Upper lobe of right lung (tissue), 1 donor: ENCODE data around the gene HBP1. TPM values are rescaled to one million over a fixed set of nuclear protein-coding genes. Genes with fewer than 3 reads are reported as not detected.

Experiments used
- ATAC-seq: fragments of 200-7000 bp; cut with Tn5 transposase; one replicate; pipeline ENCODE4 v1.9.1; 2020; ENCODE audit warnings: mild to moderate bottlenecking, moderate library complexity
- DNase-seq: peaks from one replicate; pipeline ENCODE4 v3.0.0-alpha.2; 2020
- H3K27ac ChIP-seq: fragments of 200-600 bp; one replicate; pipeline ENCODE4 v1.8.0; 2022
- H3K27me3 ChIP-seq: fragments of 200-600 bp; one replicate; pipeline ENCODE4 v1.8.0; 2022; ENCODE audit warnings: mild to moderate bottlenecking
- H3K36me3 ChIP-seq: fragments of 200-600 bp; one replicate; pipeline ENCODE4 v1.8.0; 2022
- H3K4me1 ChIP-seq: fragments of 200-600 bp; one replicate; pipeline ENCODE4 v1.8.0; 2022
- H3K4me3 ChIP-seq: fragments of 200-600 bp; one replicate; pipeline ENCODE4 v1.8.0; 2022; ENCODE audit warnings: mild to moderate bottlenecking
- H3K9me3 ChIP-seq: fragments of 200-600 bp; one replicate; pipeline ENCODE4 v1.8.0; 2022
- intact Hi-C: fragments of 100-400 bp; cut with DNase I; formaldehyde crosslinking; loops from one replicate; pipeline ENCODE4 v1.11.0; 2022
- total RNA-seq: library from RNA; stranded (reverse); fragmentation: NEBNext Ultra II Directional; extraction: Animal tissue kit (Norgen Biotek cat#: 25700); gene quantifications from one replicate; pipeline ENCODE4 v1.2.1, GENCODE V29; 2021
- TF ChIP-seq, protein P1 (sequence below): fragments of 200-600 bp; IDR thresholded peaks from one replicate; pipeline ENCODE4 v1.8.0; 2022; ENCODE audit warnings: antibody characterized with exemption
- donor health status: DM: no; HTN: yes; CAD: no; lungs with severe emphysema.

The HBP1 gene
- total RNA-seq, 1 donor from 2014 or later, result 74.0 TPM

DNA sequence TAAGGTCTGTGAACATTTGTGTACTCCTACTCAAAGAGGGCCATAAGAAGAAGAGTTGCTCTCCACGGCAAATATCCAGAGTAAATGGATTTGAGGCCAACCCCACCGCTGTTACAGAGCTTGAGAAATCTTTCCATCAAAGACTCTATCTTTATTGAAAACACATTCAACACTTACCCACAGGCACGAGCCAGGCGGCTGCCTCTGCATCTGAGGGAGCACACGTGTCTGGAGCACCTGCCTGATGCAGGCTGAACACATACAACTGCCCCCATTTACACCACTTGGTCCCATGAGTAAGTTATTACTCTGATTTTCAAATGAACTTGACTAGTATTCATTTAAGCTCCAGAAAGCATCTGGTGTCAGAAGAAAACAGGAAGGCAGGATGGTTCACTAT lies 38.7 kb downstream of the HBP1 start:
- Histone ChIP-seq H3K27ac (no peak overlapping the region), H3K27me3 (no peaks in the 10 kb centered on the region), H3K4me1 (peaks cover 4% of the 10 kb centered on the region), H3K36me3 (peaks cover 54% of the 10 kb centered on the region), H3K9me3 (no peaks in the 10 kb centered on the region), H3K4me3 (no peak overlapping the region)
- TF ChIP-seq, protein P1, sequence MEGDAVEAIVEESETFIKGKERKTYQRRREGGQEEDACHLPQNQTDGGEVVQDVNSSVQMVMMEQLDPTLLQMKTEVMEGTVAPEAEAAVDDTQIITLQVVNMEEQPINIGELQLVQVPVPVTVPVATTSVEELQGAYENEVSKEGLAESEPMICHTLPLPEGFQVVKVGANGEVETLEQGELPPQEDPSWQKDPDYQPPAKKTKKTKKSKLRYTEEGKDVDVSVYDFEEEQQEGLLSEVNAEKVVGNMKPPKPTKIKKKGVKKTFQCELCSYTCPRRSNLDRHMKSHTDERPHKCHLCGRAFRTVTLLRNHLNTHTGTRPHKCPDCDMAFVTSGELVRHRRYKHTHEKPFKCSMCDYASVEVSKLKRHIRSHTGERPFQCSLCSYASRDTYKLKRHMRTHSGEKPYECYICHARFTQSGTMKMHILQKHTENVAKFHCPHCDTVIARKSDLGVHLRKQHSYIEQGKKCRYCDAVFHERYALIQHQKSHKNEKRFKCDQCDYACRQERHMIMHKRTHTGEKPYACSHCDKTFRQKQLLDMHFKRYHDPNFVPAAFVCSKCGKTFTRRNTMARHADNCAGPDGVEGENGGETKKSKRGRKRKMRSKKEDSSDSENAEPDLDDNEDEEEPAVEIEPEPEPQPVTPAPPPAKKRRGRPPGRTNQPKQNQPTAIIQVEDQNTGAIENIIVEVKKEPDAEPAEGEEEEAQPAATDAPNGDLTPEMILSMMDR, result no peak
- ATAC-seq (no peak), DNase-seq (no peak)
- intact Hi-C loops, result no loop called here

DNA sequence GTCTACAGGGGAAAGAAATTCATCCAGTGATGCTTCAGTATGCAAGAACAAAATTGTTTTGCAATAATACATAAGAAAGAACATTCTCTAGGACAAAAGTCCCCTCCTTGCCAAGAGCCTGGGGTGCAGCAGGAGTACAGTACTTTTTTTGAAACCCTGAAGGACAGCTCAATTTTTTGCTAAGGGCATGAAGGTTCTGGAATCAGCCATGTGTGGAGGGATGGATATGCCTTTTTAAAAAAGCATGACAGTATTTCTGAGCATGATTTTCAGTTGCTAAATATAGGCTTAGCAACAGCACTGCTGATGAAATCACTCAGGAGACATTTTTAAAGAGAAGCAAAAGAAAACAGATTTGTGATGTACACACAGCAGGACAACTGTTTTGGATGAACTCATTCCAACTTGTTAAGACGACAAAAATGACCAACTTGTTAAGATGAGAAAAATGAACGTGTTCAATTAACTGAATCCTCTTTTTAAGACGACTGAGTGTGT lies 39.3 kb downstream of the HBP1 start:
- ATAC-seq, result no peak

DNA sequence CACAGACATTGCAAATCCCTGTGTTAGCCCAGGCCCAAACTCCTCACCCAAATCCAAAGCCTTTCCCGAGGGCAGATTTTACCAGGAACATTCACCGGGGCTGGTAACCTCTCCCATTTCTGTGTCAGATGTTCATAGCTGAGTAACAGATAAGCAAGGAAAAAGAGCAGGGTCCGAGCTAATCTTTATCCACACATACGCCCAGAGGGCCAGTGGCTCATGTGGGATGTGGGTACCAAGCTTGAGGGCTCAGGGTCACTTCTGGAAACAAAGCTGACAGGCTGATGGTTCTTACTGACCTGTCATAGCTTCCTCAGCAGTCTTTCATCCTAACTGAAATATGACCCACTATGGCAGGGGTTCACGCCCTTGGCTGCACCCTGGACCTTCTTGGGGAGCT lies 39.8 kb downstream of the HBP1 start:
- no peaks in the 10 kb centered on the region for H3K9me3 ChIP-seq
- peaks cover 43% of the 10 kb centered on the region for H3K36me3 ChIP-seq
- ATAC-seq (no peak), DNase-seq (no peak)
- TF ChIP-seq, protein P1, result no peak
- intact Hi-C loops, result no loop called here
- peak overlapping the region; percentile 37 for H3K27ac ChIP-seq
- peaks cover 4% of the 10 kb centered on the region for H3K4me1 ChIP-seq
- no peak overlapping the region for H3K4me3 ChIP-seq
- no peaks in the 10 kb centered on the region for H3K27me3 ChIP-seq

More for the DNA sequence above, 39.3 kb downstream of the HBP1 start:
- H3K4me1 ChIP-seq, result peaks cover 4% of the 10 kb centered on the region
- H3K9me3 ChIP-seq, result no peaks in the 10 kb centered on the region
- H3K27ac ChIP-seq, result peak overlapping the region; percentile 37
- intact Hi-C loops, result no loop called here
- TF ChIP-seq, protein P1, result no peak
- H3K4me3 ChIP-seq, result no peak overlapping the region
- DNase-seq, result no peak
- peaks cover 48% of the 10 kb centered on the region for H3K36me3 ChIP-seq
- no peaks in the 10 kb centered on the region for H3K27me3 ChIP-seq

DNA sequence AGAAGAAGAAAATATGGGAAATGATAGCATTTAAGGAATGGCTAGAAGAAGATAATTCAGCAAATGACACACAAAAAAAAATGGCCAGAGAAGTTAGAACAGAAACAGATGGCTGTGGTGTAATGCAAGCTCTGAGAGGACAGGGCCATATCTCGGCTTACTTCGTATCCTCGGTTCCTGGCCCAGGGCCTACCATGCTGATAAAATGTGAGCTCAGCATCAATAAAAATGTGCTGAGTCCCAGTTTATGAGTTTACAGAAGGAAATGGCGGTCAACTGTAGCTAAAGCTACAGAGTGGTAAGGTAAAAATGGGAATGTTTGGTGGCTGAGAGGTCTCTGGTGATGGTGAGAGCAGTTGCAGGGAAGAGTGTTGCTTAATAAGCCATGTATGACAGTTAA lies 40.8 kb downstream of the HBP1 start:
- Histone ChIP-seq H3K36me3 (peaks cover 33% of the 10 kb centered on the region), H3K27ac (no peak overlapping the region), H3K4me1 (peaks cover 4% of the 10 kb centered on the region), H3K4me3 (no peak overlapping the region), H3K27me3 (no peaks in the 10 kb centered on the region), H3K9me3 (no peaks in the 10 kb centered on the region)
- ATAC-seq (no peak), DNase-seq (no peak)
- intact Hi-C loops, result no loop called here
- TF ChIP-seq, protein P1, result no peak

DNA sequence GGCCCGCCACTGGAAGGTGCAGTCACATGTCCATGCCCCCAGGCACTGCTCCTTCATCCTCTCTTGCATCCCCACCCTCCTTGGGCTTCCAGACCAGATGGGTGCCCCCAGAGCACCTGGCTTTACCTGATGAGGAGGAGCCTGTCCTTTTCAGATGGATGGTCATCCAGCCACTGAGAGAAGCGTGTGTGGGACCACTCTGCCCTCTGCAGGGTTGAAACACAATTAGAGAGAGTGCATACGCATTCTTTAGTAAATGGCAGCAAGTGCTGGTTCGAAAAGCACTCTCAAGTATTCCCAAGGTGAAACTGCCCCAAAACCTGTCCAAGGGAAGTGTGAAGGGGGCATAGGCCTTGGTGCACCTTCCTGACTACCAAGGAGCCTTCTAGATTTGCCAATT lies 41.6 kb downstream of the HBP1 start:
- Histone ChIP-seq H3K4me1 (peaks cover 4% of the 10 kb centered on the region), H3K4me3 (no peak overlapping the region), H3K27me3 (no peaks in the 10 kb centered on the region), H3K9me3 (no peaks in the 10 kb centered on the region), H3K27ac (no peak overlapping the region), H3K36me3 (peaks cover 25% of the 10 kb centered on the region)
- intact Hi-C loops, result no loop called here
- TF ChIP-seq, protein P1, result no peak
- ATAC-seq (no peak), DNase-seq (no peak)

DNA sequence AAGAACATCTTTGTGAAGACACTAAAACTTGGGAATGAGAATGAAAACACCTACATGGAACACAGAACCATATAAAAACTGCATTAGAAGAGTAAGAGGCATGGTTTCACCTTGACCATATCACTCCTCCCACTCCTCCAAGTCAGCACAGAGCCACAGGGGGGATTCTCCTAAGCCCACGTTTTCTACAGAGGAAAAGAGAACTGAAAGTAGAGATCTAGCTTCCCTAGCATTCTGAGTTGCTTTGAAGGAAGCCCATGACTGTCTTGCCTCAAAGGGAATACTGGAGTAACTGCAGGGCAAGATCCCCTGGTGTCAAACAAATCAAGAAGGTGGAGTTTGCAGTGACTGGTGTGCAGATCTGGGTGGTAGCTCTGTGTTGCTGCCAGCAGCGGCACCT lies 43.9 kb downstream of the HBP1 start:
- no peaks in the 10 kb centered on the region for H3K9me3 ChIP-seq
- H3K36me3 ChIP-seq, result peaks cover 11% of the 10 kb centered on the region
- TF ChIP-seq, protein P1, result no peak
- H3K4me3 ChIP-seq, result no peak overlapping the region
- H3K4me1 ChIP-seq, result peaks cover 4% of the 10 kb centered on the region
- DNase-seq, result no peak
- ATAC-seq, result peak; percentile 49
- intact Hi-C loops, result no loop called here
- no peak overlapping the region for H3K27ac ChIP-seq
- H3K27me3 ChIP-seq, result no peaks in the 10 kb centered on the region
